HEK293T (cell line): ENCODE measurements around the gene MTM1.

Experiments
- CTCF ChIA-PET: fragments of 350-600 bp; formaldehyde crosslinking; extraction: SDS; loops from one replicate; lab custom pipeline; 2021; ENCODE audit warnings: antibody characterized with exemption, inconsistent platforms; lab: Yijun Ruan, JAX
- POLR2A ChIA-PET: fragments of 350-600 bp; formaldehyde crosslinking; extraction: SDS; loops from one replicate; lab custom pipeline; 2020; ENCODE audit warnings: antibody characterized with exemption, inconsistent platforms; lab: Yijun Ruan, JAX
- DNase-seq: peaks from one replicate; pipeline ENCODE4 v3.0.0; 2012; ENCODE audit warnings: mixed read lengths; ENCODE audit errors: extremely low spot score
- ARNT ChIP-seq: fragments of 450-650 bp; IDR thresholded peaks from 2 replicates; pipeline ENCODE4 v1.6.1; 2017; ENCODE audit warnings: mild to moderate bottlenecking
- BHLHE40 ChIP-seq: fragments of 450-650 bp; IDR thresholded peaks from 2 replicates; pipeline ENCODE4 v1.6.1; 2016; ENCODE audit warnings: mild to moderate bottlenecking, moderate library complexity, borderline replicate concordance
- CTBP1 ChIP-seq: fragments of 450-650 bp; IDR thresholded peaks from 2 replicates; pipeline ENCODE4 v1.6.1; 2016; ENCODE audit warnings: borderline replicate concordance
- ELF4 ChIP-seq: fragments of 450-650 bp; IDR thresholded peaks from 2 replicates; pipeline ENCODE4 v1.6.1; 2017; ENCODE audit warnings: antibody characterized with exemption
- FOXA1 ChIP-seq: fragments of 450-650 bp; IDR thresholded peaks from 2 replicates; pipeline ENCODE4 v1.6.1; 2016; ENCODE audit warnings: mild to moderate bottlenecking
- FOXK2 ChIP-seq: fragments of 450-650 bp; IDR thresholded peaks from 2 replicates; pipeline ENCODE4 v1.6.1; 2016; ENCODE audit warnings: mild to moderate bottlenecking
- FOXM1 ChIP-seq: fragments of 450-650 bp; IDR thresholded peaks from 2 replicates; pipeline ENCODE4 v1.6.1; 2017; ENCODE audit warnings: mild to moderate bottlenecking, borderline replicate concordance
- HDGF ChIP-seq: fragments of 450-650 bp; IDR thresholded peaks from 2 replicates; pipeline ENCODE4 v1.6.1; 2017; ENCODE audit warnings: antibody characterized with exemption, borderline replicate concordance
- L3MBTL2 ChIP-seq: fragments of 450-650 bp; conservative IDR thresholded peaks from 2 replicates; pipeline ENCODE4 v1.6.1; 2016; ENCODE audit warnings: mild to moderate bottlenecking
- LEF1 ChIP-seq: fragments of 450-650 bp; IDR thresholded peaks from 2 replicates; pipeline ENCODE4 v1.6.1; 2017; ENCODE audit warnings: mild to moderate bottlenecking, borderline replicate concordance
- NFRKB ChIP-seq: fragments of 450-650 bp; IDR thresholded peaks from 2 replicates; pipeline ENCODE4 v1.6.1; 2016; ENCODE audit warnings: mild to moderate bottlenecking, moderate library complexity
- SP1 ChIP-seq: fragments of 450-650 bp; IDR thresholded peaks from 2 replicates; pipeline ENCODE4 v1.6.1; 2017
- SUZ12 ChIP-seq: fragments of 450-650 bp; IDR thresholded peaks from 2 replicates; pipeline ENCODE4 v1.6.1; 2016; ENCODE audit warnings: mild to moderate bottlenecking
- TARDBP ChIP-seq: fragments of 450-650 bp; IDR thresholded peaks from 2 replicates; pipeline ENCODE4 v1.6.1; 2016
- ZNF384 ChIP-seq: fragments of 450-650 bp; IDR thresholded peaks from 2 replicates; pipeline ENCODE4 v1.6.1; 2016
- TF ChIP-seq, protein P1 (sequence below): fragments of 450-650 bp; IDR thresholded peaks from 2 replicates; pipeline ENCODE4 v1.6.1; 2016

Gene MTM1

DNA sequence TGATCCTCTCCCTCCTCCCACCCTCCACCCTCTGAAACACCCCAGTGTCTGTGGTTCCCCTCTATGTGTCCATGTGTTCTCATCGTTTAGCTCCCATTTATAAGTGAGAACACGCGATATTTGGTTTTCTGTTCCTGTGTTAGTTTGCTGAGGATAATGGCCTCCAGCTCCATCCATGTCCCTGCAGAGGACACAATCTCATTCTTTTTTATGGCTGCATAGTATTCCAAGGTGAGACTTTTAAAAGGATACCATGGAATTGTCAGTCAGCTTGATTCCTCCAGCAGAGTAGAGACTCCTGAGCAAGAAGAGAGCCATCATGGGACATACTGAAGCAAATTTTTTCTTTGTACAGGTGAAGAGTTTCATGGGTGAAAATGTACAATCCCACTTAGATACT is 38.8 kb upstream of the MTM1 start:
- CTCF ChIA-PET = no interaction called here
- TF ChIP-seq FOXA1 (no peak), HDGF (no peak), ARNT (no peak)
- no peak for DNase-seq
- POLR2A ChIA-PET = no interaction called here

DNA sequence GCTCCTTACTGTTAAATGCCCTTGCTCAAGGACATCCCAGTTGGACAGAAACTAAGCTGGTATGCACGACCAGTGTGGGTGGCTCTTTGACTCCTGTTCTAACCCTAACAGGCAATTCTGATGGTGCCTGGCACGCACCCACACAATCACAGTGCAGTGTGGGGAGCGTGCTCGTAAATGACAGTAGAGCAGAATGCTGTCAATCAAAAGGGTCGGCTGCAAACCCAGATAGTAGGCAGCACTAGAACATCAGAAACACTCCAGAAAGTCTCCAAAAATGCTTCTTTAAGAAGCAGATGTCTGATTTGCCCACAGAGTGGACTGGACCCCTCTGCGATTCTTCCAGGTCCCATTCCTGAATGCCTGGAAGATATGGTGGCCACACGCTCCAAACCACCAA is 37.6 kb upstream of the MTM1 start:
- TF ChIP-seq, protein P1, sequence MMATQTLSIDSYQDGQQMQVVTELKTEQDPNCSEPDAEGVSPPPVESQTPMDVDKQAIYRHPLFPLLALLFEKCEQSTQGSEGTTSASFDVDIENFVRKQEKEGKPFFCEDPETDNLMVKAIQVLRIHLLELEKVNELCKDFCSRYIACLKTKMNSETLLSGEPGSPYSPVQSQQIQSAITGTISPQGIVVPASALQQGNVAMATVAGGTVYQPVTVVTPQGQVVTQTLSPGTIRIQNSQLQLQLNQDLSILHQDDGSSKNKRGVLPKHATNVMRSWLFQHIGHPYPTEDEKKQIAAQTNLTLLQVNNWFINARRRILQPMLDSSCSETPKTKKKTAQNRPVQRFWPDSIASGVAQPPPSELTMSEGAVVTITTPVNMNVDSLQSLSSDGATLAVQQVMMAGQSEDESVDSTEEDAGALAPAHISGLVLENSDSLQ = peak; percentile 61; the same call in 1 of the 2 replicates
- TF ChIP-seq SP1 = no peak
- POLR2A ChIA-PET = no interaction called here
- CTCF ChIA-PET = no interaction called here
- no peak for DNase-seq

DNA sequence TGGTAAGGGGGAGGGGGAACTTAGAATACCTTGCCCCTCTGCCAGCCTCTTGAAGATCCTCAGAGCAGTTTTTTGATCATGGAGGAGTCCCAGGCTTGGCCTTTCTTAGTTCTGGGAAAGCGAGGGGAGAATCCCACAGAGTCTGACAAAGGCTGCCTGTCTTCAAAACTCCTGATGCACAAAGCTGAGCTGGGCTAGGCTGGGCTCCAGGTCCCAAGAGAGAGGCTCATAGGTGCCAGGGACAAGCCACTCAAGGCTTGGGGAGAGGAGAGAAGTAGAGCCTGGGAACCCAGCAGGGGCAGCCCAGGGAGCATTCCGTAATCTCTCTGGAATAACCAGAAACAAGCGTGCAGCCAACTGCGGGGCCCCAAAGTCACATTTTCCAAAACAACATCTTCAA is 37.0 kb upstream of the MTM1 start:
- ChIA-PET CTCF (no interaction called here), POLR2A (no interaction called here)
- no peak for DNase-seq
- TF ChIP-seq ELF4 (no peak), SP1 (no peak), FOXA1 (no peak), ARNT (no peak), SUZ12 (no peak), CTBP1 (no peak), NFRKB (no peak), L3MBTL2 (no peak), TARDBP (no peak), HDGF (no peak), FOXM1 (no peak), LEF1 (no peak), ZNF384 (no peak), BHLHE40 (no peak), FOXK2 (no peak)
- TF ChIP-seq, protein P1 = no peak

DNA sequence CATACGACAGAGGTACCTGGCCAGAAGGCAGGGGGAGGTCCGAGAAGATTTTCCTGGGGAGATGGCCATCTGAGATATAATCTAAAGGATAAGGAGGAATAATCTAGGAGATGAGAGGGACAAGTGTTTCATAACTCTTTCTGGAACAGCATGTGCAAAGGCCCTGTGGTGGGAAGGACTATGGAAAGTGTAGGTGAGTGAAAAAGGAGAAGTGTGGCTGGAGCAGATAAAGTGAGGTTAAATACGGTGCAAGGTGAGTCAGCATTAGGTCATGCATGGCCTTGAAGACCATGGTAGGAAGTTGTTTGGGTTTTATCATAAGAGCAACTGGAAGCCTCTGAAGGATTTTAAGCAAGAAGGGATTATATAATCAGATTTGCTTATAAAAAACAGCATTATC is 34.6 kb upstream of the MTM1 start:
- POLR2A ChIA-PET = no interaction called here
- TF ChIP-seq CTBP1 = no peak
- no peak for DNase-seq
- CTCF ChIA-PET = no interaction called here

DNA sequence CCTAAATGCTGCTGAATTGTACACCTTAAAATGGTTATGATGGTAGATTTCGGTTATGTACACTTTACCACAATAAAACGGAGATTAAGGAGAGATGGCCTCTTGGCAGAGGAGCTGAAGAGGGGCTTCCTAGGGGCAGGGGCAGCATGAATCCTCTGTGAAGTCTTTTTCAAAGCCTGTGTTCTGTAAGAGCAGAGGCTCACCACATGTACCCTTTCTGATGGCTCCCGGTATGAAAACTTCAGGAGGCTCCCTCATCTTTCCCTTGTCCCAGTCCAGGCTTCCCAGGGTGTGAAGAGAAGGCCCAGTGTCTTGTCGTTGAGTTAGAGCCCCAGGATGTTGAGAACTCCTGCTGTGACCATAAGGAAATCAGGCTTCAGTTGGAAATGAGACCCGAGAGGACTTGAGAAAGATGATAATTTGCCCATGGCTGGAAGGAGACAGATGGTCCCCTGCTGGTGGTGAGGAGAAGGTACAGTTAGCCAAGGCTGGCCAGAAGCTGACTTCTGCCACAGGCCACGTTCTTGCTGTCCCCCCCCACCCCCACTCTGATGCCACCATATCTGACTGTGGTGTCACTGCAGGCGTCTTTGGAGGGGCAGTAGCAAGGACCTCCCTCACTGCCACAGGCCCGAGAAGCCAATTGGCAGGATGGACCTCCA is 31.8 kb upstream of the MTM1 start:
- DNase-seq = peak; percentile 58
- ChIA-PET POLR2A (no interaction called here), CTCF (interaction anchor here (0.7 kb wide), 1 partner anchor 9 kb away, joined by 3 read pairs; no protein-coding TSS in a partner anchor)

DNA sequence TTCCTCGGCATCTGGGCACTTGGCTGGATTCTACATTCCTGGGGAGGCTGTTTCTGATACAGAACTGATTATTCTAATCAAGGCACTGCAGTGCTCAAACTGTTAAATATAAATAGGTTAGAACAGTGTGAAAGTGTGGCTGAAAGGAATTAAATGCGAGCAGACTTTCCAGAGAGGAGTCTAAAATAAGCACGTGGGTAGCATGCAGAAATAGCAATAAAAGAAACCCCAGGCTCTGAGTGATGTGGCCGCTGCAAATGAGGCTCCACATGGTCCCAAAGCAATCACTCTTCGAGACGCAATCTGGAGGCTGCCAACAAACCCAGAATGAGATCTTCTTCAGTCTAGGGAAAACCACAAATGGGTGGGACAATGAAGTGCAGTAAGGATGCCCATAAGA is 30.6 kb upstream of the MTM1 start:
- ChIA-PET CTCF (no interaction called here), POLR2A (no interaction called here)
- TF ChIP-seq SUZ12 = no peak
- no peak for TF ChIP-seq ZNF384
- TF ChIP-seq FOXA1 = no peak
- TF ChIP-seq, protein P1 = no peak
- TF ChIP-seq TARDBP = no peak
- no peak for TF ChIP-seq L3MBTL2
- DNase-seq = no peak

More for the DNA sequence above, 31.8 kb upstream of the MTM1 start:
- TF ChIP-seq FOXK2 (no peak), FOXM1 (no peak), ARNT (no peak), TARDBP (no peak), CTBP1 (no peak), LEF1 (no peak), BHLHE40 (no peak), ZNF384 (no peak), FOXA1 (no peak), L3MBTL2 (no peak), ELF4 (no peak)
- TF ChIP-seq, protein P1 = no peak

DNA sequence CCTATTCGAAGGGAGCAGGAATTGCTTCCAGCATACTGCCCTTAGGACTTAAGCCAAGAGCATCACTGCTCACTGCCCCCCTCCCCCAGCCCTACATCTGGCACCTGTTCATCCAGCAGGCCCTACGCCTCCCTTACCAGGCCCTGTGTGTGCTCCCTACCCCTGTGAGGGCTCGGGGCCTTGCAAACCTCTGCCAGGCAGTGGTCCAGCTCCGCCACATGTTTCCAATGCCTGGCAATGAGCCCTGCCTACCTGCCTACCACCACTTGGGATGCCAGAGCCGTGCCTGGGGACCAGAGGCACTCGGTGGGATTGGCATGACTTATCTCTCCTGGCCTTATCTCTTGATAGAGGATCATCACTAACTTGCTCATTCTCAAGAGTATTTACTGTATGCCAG is 27.5 kb upstream of the MTM1 start:
- DNase-seq = no peak
- ChIA-PET POLR2A (no interaction called here), CTCF (no interaction called here)
- TF ChIP-seq LEF1 (no peak), SUZ12 (no peak), L3MBTL2 (no peak)
